ENCODE data around the gene ARX. TPM values are rescaled to one million over a fixed set of nuclear protein-coding genes. Genes with fewer than 3 reads are reported as not detected.
A peak's percentile ranks its signal among the peaks of the same experiment; 100 is the strongest.

ARX gene
- polyA plus RNA-seq, 1 of the 3 experiments (the other 2 are of a cell fraction) = not detected

DNA sequence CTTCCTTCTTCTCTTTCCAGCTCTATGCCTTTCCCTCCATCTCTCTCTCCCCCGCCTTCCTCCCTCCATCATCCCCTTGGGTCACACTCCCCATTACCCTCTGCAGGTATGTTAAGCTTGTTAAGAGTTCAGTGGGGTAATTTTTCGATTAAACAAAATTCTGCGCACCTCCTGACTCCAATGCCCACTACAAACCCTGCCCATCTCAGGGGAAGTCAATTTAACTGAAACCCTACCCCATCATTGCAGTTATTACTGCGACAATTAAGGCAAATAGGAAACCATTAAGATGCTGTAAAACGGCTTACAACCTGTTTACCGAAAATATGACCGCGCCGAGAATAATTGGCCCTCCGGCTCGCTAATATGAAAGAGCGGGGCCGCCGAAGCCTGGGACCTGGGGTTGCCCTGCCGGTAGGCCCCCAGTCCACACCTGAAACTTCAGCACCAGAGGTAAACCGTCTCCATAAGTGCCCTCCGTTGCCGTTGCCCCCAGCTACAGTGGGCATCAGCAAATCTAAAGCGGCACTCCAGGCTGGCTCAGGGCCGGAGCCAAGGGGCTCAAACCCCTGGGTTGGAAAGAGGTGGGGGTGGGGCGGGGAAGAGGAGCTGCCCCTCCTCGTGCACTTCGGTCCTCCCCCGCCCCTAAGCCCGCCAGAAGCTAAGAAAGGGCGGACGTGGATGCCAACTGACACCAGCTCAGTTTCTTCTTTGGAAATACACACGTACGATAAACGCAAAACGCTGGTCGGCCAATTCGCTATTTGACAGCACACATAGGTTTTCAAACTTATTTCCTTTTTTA, 4.8 kb downstream of the ARX start:
- ChIA-PET CTCF (interaction anchor here (1.2 to 1.7 kb wide), 2 partner anchors 10 to 172 kb away, joined by 4 to 5 read pairs; no protein-coding TSS in a partner anchor), POLR2A (interaction anchor here (0.5 kb wide), 1 partner anchor 361 kb away, joined by 3 read pairs; no protein-coding TSS in a partner anchor)
- TF ChIP-seq, protein P1, sequence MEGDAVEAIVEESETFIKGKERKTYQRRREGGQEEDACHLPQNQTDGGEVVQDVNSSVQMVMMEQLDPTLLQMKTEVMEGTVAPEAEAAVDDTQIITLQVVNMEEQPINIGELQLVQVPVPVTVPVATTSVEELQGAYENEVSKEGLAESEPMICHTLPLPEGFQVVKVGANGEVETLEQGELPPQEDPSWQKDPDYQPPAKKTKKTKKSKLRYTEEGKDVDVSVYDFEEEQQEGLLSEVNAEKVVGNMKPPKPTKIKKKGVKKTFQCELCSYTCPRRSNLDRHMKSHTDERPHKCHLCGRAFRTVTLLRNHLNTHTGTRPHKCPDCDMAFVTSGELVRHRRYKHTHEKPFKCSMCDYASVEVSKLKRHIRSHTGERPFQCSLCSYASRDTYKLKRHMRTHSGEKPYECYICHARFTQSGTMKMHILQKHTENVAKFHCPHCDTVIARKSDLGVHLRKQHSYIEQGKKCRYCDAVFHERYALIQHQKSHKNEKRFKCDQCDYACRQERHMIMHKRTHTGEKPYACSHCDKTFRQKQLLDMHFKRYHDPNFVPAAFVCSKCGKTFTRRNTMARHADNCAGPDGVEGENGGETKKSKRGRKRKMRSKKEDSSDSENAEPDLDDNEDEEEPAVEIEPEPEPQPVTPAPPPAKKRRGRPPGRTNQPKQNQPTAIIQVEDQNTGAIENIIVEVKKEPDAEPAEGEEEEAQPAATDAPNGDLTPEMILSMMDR (IDR thresholded peaks at IDR 0.05) = no peak
- TF ChIP-seq, protein P2, sequence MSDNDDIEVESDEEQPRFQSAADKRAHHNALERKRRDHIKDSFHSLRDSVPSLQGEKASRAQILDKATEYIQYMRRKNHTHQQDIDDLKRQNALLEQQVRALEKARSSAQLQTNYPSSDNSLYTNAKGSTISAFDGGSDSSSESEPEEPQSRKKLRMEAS (IDR thresholded peaks at IDR 0.05; ENCODE audit: low read depth) = no peak
- TF ChIP-seq GABPA (IDR thresholded peaks at IDR 0.05; ENCODE audit: low read depth) = no peak
- no peak for TF ChIP-seq YY1 (IDR thresholded peaks at IDR 0.05; ENCODE audit: low read depth)
- TF ChIP-seq TAF1 (IDR thresholded peaks at IDR 0.05; ENCODE audit: borderline replicate concordance, low read depth, low read length) = no peak
- TF ChIP-seq MXI1 (IDR thresholded peaks at IDR 0.05; ENCODE audit: low read depth, low read length) = no peak
- TF ChIP-seq EZH2phosphoT487 (IDR thresholded peaks at IDR 0.05; ENCODE audit: borderline replicate concordance, low read depth) = no peak
- no peak for TF ChIP-seq FOSL2 (IDR thresholded peaks at IDR 0.05; ENCODE audit: borderline replicate concordance, low read depth)
- TF ChIP-seq TEAD4 (IDR thresholded peaks at IDR 0.05; ENCODE audit: borderline replicate concordance, insufficient read depth) = no peak
- TF ChIP-seq, protein P3, sequence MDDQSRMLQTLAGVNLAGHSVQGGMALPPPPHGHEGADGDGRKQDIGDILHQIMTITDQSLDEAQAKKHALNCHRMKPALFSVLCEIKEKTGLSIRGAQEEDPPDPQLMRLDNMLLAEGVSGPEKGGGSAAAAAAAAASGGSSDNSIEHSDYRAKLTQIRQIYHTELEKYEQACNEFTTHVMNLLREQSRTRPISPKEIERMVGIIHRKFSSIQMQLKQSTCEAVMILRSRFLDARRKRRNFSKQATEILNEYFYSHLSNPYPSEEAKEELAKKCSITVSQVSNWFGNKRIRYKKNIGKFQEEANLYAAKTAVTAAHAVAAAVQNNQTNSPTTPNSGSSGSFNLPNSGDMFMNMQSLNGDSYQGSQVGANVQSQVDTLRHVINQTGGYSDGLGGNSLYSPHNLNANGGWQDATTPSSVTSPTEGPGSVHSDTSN (IDR thresholded peaks at IDR 0.05) = no peak
- no peak for TF ChIP-seq ELF1 (IDR thresholded peaks at IDR 0.05)
- H3K9me3 ChIP-seq = no peaks in the 10 kb centered on the region
- peaks cover 36% of the 10 kb centered on the region for H3K27me3 ChIP-seq (ENCODE audit: insufficient read depth)
- H3K27ac ChIP-seq (ENCODE audit: low read depth in 2 of 2, low read length in 1 of 2) = no peak overlapping the region
- no peak for DNase-seq
- peaks cover 0 to 12% of the 10 kb centered on the region in 2 experiments; a peak in 2 of 4 replicates for H3K4me1 ChIP-seq (ENCODE audit: control insufficient read depth in 1 of 2, insufficient read depth in 2 of 2, low read depth in 1 of 2, low read length in 1 of 2)
- no peaks in the 10 kb centered on the region for H3K9me2 ChIP-seq
- H2AFZ ChIP-seq (ENCODE audit: low read depth) = no peak overlapping the region
- H3K4me3 ChIP-seq (ENCODE audit: low read depth in 2 of 2, low read length in 1 of 2) = no peak overlapping the region
- WGBS (ENCODE audit: low lambda C conversion rate) = 69% methylated on average over 30 of the region's 33 CpGs
- no peaks in the 10 kb centered on the region for H3K36me3 ChIP-seq (replicated peaks in 1 of 2; ENCODE audit: control insufficient read depth in 1 of 2, insufficient read depth in 2 of 2, low read length in 1 of 2)
- no peak overlapping the region for H3K4me2 ChIP-seq
- H4K20me1 ChIP-seq (ENCODE audit: insufficient read depth) = no peaks in the 10 kb centered on the region
- no peaks in the 10 kb centered on the region for H3K79me2 ChIP-seq (ENCODE audit: insufficient read depth)
- no peak overlapping the region for H3K9ac ChIP-seq
- H3F3A ChIP-seq (replicated peaks; ENCODE audit: insufficient read depth) = no peaks in the 10 kb centered on the region

DNA sequence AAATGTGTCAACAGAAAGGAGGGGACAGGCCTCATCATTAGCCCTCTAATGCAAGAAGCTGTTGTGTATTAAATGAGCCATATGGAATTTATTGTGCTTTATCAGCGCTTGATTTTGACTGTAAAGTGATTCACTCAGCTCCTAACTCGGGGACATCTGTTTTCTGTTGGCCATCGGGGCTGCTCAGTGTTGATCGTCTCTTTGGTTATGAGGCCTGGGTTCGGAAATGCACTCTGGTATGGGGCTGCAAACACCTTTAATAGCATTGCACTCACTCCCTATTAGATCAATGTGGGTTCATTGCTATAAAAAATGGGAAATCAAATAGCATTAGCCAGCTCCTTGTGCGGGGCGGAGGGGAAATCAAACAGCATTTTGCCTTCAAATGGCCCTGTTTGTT, 6.4 kb downstream of the ARX start:
- Histone ChIP-seq H2AFZ (ENCODE audit: low read depth) (no peak overlapping the region), H3K36me3 (replicated peaks in 1 of 2; ENCODE audit: control insufficient read depth in 1 of 2, insufficient read depth in 2 of 2, low read length in 1 of 2) (no peaks in the 10 kb centered on the region), H3K4me2 (no peak overlapping the region), H4K20me1 (ENCODE audit: insufficient read depth) (no peaks in the 10 kb centered on the region), H3K9me3 (no peaks in the 10 kb centered on the region), H3K4me3 (ENCODE audit: low read depth in 2 of 2, low read length in 1 of 2) (no peak overlapping the region), H3K27me3 (ENCODE audit: insufficient read depth) (peaks cover 27% of the 10 kb centered on the region), H3K4me1 (ENCODE audit: control insufficient read depth in 1 of 2, insufficient read depth in 2 of 2, low read depth in 1 of 2, low read length in 1 of 2) (peaks cover 0 to 12% of the 10 kb centered on the region in 2 experiments; a peak in 2 of 4 replicates), H3K27ac (ENCODE audit: low read depth in 2 of 2, low read length in 1 of 2) (no peak overlapping the region), H3K79me2 (ENCODE audit: insufficient read depth) (no peaks in the 10 kb centered on the region), H3K9ac (no peak overlapping the region), H3K9me2 (no peaks in the 10 kb centered on the region), H3F3A (replicated peaks; ENCODE audit: insufficient read depth) (no peaks in the 10 kb centered on the region)
- ChIA-PET POLR2A (no interaction called here), CTCF (interaction anchor here (0.7 to 1.7 kb wide), 6 partner anchors 11 to 750 kb away, joined by 3 to 5 read pairs (median 3); no protein-coding TSS in a partner anchor)
- WGBS (ENCODE audit: low lambda C conversion rate) = 21% methylated on average over 7 of the region's 7 CpGs
- peak; percentile 80 for TF ChIP-seq CHD2 (IDR thresholded peaks at IDR 0.05; ENCODE audit: low read length, partially characterized antibody)
- peak; percentile 82 for TF ChIP-seq GATA2 (CRISPR knock-in tag; IDR thresholded peaks at IDR 0.05)
- TF ChIP-seq EP300 (IDR thresholded peaks at IDR 0.05; ENCODE audit: borderline replicate concordance in 1 of 2, low read depth in 1 of 2, low read length in 1 of 2) = peak in 1 of 2 experiments; percentile 77; a peak in 2 of 4 replicates
- peak; percentile 66 for TF ChIP-seq TCF12 (IDR thresholded peaks at IDR 0.05)
- 0 out of 2 replicates have a peak, but pooled peaks have one; percentile 51 for TF ChIP-seq FOXJ3 (CRISPR knock-in tag; IDR thresholded peaks at IDR 0.05)
- TF ChIP-seq, protein P4, sequence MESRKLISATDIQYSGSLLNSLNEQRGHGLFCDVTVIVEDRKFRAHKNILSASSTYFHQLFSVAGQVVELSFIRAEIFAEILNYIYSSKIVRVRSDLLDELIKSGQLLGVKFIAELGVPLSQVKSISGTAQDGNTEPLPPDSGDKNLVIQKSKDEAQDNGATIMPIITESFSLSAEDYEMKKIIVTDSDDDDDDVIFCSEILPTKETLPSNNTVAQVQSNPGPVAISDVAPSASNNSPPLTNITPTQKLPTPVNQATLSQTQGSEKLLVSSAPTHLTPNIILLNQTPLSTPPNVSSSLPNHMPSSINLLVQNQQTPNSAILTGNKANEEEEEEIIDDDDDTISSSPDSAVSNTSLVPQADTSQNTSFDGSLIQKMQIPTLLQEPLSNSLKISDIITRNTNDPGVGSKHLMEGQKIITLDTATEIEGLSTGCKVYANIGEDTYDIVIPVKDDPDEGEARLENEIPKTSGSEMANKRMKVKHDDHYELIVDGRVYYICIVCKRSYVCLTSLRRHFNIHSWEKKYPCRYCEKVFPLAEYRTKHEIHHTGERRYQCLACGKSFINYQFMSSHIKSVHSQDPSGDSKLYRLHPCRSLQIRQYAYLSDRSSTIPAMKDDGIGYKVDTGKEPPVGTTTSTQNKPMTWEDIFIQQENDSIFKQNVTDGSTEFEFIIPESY (IDR thresholded peaks at IDR 0.05; ENCODE audit: borderline replicate concordance, low read depth) = no peak
- no peak for TF ChIP-seq FOXM1 (IDR thresholded peaks at IDR 0.05; ENCODE audit: low read depth)
- TF ChIP-seq RCOR1 (IDR thresholded peaks at IDR 0.05; ENCODE audit: low read length) = peak; percentile 96
- peak; percentile 81 for DNase-seq

Data from SK-N-SH (cell line).